Sigmoid colon (tissue), 4 donors: ENCODE measurements around the gene ZYX.

ENCODE experiments used
- CTCF ChIP-seq, 4 experiments: fragments of 450-650 bp in 3 of 4; fragments of 200-600 bp in 1 of 4; IDR thresholded peaks; one replicate each; pipeline ENCODE4 v1.5.1; 2016 to 2019; ENCODE audit warnings: antibody characterized with exemption in 4 of 4, mild to moderate bottlenecking in 3 of 4, moderate library complexity in 2 of 4
- EP300 ChIP-seq, 4 donors: sonication (generic); formaldehyde crosslinking; IDR thresholded peaks; one replicate each; pipeline ENCODE4 v1.6.1; 2017; ENCODE audit warnings: antibody characterized with exemption in 4 of 4
- POLR2A ChIP-seq, 2 donors: fragments of 450-650 bp; IDR thresholded peaks; one replicate each; pipeline ENCODE4 v1.6.1; 2016; ENCODE audit warnings: antibody characterized with exemption in 2 of 2, mild to moderate bottlenecking in 2 of 2, moderate library complexity in 2 of 2
- POLR2AphosphoS5 ChIP-seq, 4 donors: sonication (generic); formaldehyde crosslinking; IDR thresholded peaks; one replicate each; pipeline ENCODE4 v1.6.1; 2017; ENCODE audit warnings: antibody characterized with exemption in 4 of 4

DNA sequence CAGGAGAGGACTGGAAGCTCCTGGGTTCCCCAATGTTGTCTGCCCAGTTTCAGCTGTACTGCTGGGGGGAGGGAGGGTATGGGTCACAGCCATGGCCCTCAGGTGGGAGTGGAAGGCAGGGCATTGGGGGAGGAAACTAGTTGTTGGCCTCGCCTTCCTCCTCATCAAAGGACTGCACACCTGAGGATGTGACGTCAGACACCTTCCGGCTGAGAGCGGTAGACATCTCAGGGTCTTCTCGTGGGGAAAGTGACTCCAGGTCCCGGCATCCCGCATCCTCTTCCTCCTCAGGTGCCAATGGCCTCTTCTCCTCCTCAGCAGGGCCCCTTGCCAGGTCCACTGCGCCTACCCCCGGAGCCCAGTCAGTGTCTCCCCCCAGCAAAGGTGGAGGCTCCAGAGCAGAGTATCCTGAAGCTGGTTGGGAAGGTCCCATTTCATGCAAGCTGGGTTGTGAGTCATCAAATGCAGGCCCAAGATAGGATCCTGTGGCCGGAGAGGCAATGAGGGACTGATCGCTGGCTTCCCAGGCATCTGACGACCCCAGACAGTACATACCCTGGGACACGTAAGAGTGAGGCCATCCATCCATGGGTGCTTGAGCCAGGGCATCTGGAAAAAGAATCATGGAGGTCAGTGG, 24.6 kb upstream of the ZYX start:
- TF ChIP-seq CTCF (IDR thresholded peaks at IDR 0.05), result no peak
- TF ChIP-seq POLR2A (IDR thresholded peaks at IDR 0.05), result no peak
- TF ChIP-seq POLR2AphosphoS5 (IDR thresholded peaks at IDR 0.05), result no peak
- TF ChIP-seq EP300 (IDR thresholded peaks at IDR 0.05), result no peak
